Measurements from ENCODE around the gene TCFL5.

TCFL5 gene

GRCh38 chr20:62889411-62889810 is 27.8 kb upstream of the TCFL5 start:
- no peak overlapping the region for H3K4me2 ChIP-seq
- no peaks in the 10 kb centered on the region for H3K36me3 ChIP-seq (ENCODE audit: insufficient read depth)
- H3K4me3 ChIP-seq (IDR thresholded peaks at IDR 0.05; ENCODE audit: insufficient read depth, low read depth, low read length): no peak overlapping the region
- no peak overlapping the region for H3K9ac ChIP-seq
- H3K4me1 ChIP-seq (ENCODE audit: low read depth, poor library complexity, severe bottlenecking): peaks cover 97% of the 10 kb centered on the region
- no peaks in the 10 kb centered on the region for H4K20me1 ChIP-seq (ENCODE audit: insufficient read depth)
- H3K27me3 ChIP-seq (ENCODE audit: insufficient read depth, low read depth): no peaks in the 10 kb centered on the region
- H3K79me2 ChIP-seq (ENCODE audit: insufficient read depth, low read depth): no peaks in the 10 kb centered on the region
- TF ChIP-seq, protein P1, sequence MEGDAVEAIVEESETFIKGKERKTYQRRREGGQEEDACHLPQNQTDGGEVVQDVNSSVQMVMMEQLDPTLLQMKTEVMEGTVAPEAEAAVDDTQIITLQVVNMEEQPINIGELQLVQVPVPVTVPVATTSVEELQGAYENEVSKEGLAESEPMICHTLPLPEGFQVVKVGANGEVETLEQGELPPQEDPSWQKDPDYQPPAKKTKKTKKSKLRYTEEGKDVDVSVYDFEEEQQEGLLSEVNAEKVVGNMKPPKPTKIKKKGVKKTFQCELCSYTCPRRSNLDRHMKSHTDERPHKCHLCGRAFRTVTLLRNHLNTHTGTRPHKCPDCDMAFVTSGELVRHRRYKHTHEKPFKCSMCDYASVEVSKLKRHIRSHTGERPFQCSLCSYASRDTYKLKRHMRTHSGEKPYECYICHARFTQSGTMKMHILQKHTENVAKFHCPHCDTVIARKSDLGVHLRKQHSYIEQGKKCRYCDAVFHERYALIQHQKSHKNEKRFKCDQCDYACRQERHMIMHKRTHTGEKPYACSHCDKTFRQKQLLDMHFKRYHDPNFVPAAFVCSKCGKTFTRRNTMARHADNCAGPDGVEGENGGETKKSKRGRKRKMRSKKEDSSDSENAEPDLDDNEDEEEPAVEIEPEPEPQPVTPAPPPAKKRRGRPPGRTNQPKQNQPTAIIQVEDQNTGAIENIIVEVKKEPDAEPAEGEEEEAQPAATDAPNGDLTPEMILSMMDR (conservative IDR thresholded peaks at IDR 0.05; ENCODE audit: low read depth, low read length): no peak
- H2AFZ ChIP-seq (ENCODE audit: low read depth): no peak overlapping the region
- H3K27ac ChIP-seq: no peak overlapping the region

DNA sequence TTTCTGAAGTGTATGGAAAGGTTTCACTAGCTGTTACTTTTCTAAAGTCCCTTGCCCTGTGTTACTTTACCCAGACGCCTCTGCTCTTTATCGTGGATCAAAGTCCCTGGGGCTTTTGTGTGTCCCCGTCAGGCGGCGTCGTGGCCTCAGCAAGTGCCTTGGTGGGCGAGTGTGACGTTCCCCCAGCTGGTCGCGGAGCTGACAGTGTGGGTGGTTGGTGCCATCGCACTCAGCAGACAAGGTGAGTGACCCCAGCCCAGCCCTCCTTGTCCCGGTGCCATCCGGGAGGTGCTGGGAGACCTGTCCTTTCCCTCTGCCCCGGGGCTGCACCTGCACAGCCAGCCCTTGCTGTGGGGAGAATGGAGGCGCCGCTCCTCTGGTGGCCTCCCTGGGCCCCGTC is 27.3 kb upstream of the TCFL5 start:
- no peak overlapping the region for H2AFZ ChIP-seq (ENCODE audit: low read depth)
- H3K4me1 ChIP-seq (ENCODE audit: low read depth, poor library complexity, severe bottlenecking): peaks cover 97% of the 10 kb centered on the region
- no peaks in the 10 kb centered on the region for H3K36me3 ChIP-seq (ENCODE audit: insufficient read depth)
- no peak overlapping the region for H3K4me3 ChIP-seq (IDR thresholded peaks at IDR 0.05; ENCODE audit: insufficient read depth, low read depth, low read length)
- no peaks in the 10 kb centered on the region for H3K27me3 ChIP-seq (ENCODE audit: insufficient read depth, low read depth)
- no peak overlapping the region for H3K4me2 ChIP-seq
- H3K79me2 ChIP-seq (ENCODE audit: insufficient read depth, low read depth): no peaks in the 10 kb centered on the region
- no peak overlapping the region for H3K9ac ChIP-seq
- H3K27ac ChIP-seq: no peak overlapping the region; the same call in 1 of the 2 replicates
- TF ChIP-seq, protein P1 (conservative IDR thresholded peaks at IDR 0.05; ENCODE audit: low read depth, low read length): no peak
- no peaks in the 10 kb centered on the region for H4K20me1 ChIP-seq (ENCODE audit: insufficient read depth)

DNA sequence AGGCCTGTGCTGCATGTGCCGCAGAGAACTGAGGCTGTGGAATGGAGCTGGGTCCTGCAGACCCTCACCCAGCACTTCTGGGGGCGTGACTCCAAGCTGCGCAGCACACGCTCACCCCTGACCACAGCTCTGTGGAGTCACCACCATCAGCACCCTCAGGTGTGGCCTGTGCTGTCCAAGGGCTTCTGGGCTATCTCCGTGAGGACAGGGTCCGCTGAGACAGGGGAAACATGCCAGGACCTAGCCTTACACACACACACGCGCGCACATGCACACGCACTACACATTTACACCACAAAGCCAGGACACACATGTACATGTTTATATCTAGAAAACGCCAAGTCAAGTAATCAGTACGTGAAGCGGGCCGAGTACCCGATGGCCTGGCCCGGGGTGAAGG is 26.8 kb upstream of the TCFL5 start:
- Histone ChIP-seq H4K20me1 (ENCODE audit: insufficient read depth) (no peaks in the 10 kb centered on the region), H2AFZ (ENCODE audit: low read depth) (no peak overlapping the region), H3K27ac (peak overlapping the region; percentile 87; the same call in 1 of the 2 replicates), H3K9ac (no peak overlapping the region), H3K79me2 (ENCODE audit: insufficient read depth, low read depth) (no peaks in the 10 kb centered on the region), H3K4me1 (ENCODE audit: low read depth, poor library complexity, severe bottlenecking) (peaks cover 94% of the 10 kb centered on the region), H3K36me3 (ENCODE audit: insufficient read depth) (no peaks in the 10 kb centered on the region), H3K4me3 (IDR thresholded peaks at IDR 0.05; ENCODE audit: insufficient read depth, low read depth, low read length) (no peak overlapping the region), H3K4me2 (peak overlapping the region; percentile 74), H3K27me3 (ENCODE audit: insufficient read depth, low read depth) (no peaks in the 10 kb centered on the region)
- TF ChIP-seq, protein P1 (conservative IDR thresholded peaks at IDR 0.05; ENCODE audit: low read depth, low read length): no peak

DNA sequence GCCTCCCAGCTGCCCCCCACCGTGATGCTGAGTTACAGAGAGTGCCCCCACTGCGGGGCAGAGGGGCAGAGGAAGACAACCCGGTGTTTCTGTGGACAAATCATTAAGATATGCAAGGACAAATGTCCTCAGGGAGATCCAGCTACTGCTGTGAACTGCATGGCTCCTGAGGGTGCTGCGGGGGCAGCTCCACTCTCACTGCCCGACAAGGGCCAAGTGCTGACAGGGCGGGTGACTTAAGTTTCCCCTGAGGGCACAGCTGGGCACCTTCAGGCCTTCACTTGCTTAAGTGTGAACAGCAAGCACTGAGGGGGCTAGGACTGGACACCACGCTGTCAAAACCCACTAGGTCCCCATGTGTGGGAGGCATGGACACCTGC is 26.2 kb upstream of the TCFL5 start:
- Histone ChIP-seq H3K4me3 (IDR thresholded peaks at IDR 0.05; ENCODE audit: insufficient read depth, low read depth, low read length) (no peak overlapping the region), H3K27ac (peak overlapping the region; percentile 87), H3K4me1 (ENCODE audit: low read depth, poor library complexity, severe bottlenecking) (peaks cover 88% of the 10 kb centered on the region), H3K27me3 (ENCODE audit: insufficient read depth, low read depth) (no peaks in the 10 kb centered on the region), H3K36me3 (ENCODE audit: insufficient read depth) (no peaks in the 10 kb centered on the region), H3K4me2 (peak overlapping the region; percentile 74), H3K9ac (peak overlapping the region; percentile 45; the same call in 1 of the 2 replicates), H4K20me1 (ENCODE audit: insufficient read depth) (no peaks in the 10 kb centered on the region), H2AFZ (ENCODE audit: low read depth) (no peak overlapping the region), H3K79me2 (ENCODE audit: insufficient read depth, low read depth) (no peaks in the 10 kb centered on the region)
- TF ChIP-seq, protein P1 (conservative IDR thresholded peaks at IDR 0.05; ENCODE audit: low read depth, low read length): no peak
